ENCODE results near the gene STK24. TPM values are rescaled to one million over a fixed set of nuclear protein-coding genes. Genes with fewer than 3 reads are reported as not detected.

STK24 gene
- total RNA-seq, 2 donors from 2014 or later: 50.8 to 80.3 TPM

GRCh38 chr13:98581381-98581780 is 4.5 kb upstream of the STK24 start:
- H3K4me1 ChIP-seq (ENCODE audit: control insufficient read depth in 1 of 2, low read depth in 2 of 2): peaks cover 16 to 47% of the 10 kb centered on the region in 2 donors
- DNase-seq (ENCODE audit: low spot score) (no peak), ATAC-seq (ENCODE audit: insufficient number of reproducible peaks, low FRiP score, low read depth) (no peak)
- no peaks in the 10 kb centered on the region for H3K9me3 ChIP-seq
- H3K27me3 ChIP-seq (replicated peaks; ENCODE audit: insufficient read depth): no peaks in the 10 kb centered on the region
- TF ChIP-seq, protein P1, sequence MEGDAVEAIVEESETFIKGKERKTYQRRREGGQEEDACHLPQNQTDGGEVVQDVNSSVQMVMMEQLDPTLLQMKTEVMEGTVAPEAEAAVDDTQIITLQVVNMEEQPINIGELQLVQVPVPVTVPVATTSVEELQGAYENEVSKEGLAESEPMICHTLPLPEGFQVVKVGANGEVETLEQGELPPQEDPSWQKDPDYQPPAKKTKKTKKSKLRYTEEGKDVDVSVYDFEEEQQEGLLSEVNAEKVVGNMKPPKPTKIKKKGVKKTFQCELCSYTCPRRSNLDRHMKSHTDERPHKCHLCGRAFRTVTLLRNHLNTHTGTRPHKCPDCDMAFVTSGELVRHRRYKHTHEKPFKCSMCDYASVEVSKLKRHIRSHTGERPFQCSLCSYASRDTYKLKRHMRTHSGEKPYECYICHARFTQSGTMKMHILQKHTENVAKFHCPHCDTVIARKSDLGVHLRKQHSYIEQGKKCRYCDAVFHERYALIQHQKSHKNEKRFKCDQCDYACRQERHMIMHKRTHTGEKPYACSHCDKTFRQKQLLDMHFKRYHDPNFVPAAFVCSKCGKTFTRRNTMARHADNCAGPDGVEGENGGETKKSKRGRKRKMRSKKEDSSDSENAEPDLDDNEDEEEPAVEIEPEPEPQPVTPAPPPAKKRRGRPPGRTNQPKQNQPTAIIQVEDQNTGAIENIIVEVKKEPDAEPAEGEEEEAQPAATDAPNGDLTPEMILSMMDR (IDR thresholded peaks at IDR 0.05): no peak
- H3K4me3 ChIP-seq: no peak overlapping the region
- H3K36me3 ChIP-seq: no peaks in the 10 kb centered on the region
- H3K27ac ChIP-seq: peak overlapping the region in 1 of 2 donors; percentile 28

DNA sequence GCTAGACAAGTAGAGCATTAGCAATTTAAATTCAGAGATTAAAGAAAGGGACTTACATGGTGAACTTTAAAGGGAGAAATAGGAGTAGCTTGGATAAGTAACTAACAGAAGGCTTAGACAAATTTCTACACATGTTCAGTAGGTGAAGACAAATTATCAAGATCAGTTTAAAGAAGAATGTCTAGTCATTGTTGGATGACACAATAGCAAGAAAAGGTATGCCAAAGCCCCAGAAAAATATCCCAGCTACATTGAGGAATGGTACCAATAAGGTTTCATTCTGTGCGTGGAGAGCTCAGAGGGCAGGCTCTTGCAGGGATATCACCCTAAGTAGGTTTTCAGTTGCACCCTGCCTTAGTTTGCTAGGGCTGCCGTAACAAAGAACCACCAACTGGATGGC is 3.5 kb upstream of the STK24 start:
- no peak overlapping the region for H3K27ac ChIP-seq
- no peaks in the 10 kb centered on the region for H3K36me3 ChIP-seq
- no peak for ATAC-seq (ENCODE audit: insufficient number of reproducible peaks, low FRiP score, low read depth)
- TF ChIP-seq, protein P1 (IDR thresholded peaks at IDR 0.05): no peak
- no peaks in the 10 kb centered on the region for H3K27me3 ChIP-seq (replicated peaks; ENCODE audit: insufficient read depth)
- no peaks in the 10 kb centered on the region for H3K9me3 ChIP-seq
- no peak overlapping the region for H3K4me3 ChIP-seq
- no peak for DNase-seq (ENCODE audit: low spot score)
- peaks cover 15 to 47% of the 10 kb centered on the region in 2 donors for H3K4me1 ChIP-seq (ENCODE audit: control insufficient read depth in 1 of 2, low read depth in 2 of 2)

GRCh38 chr13:98577836-98578285 is 954 bp upstream of the STK24 start:
- H3K4me3 ChIP-seq: peak overlapping the region; percentile 91
- no peaks in the 10 kb centered on the region for H3K9me3 ChIP-seq
- H3K27me3 ChIP-seq (replicated peaks; ENCODE audit: insufficient read depth): no peaks in the 10 kb centered on the region
- DNase-seq (ENCODE audit: low spot score): no peak
- TF ChIP-seq, protein P1 (IDR thresholded peaks at IDR 0.05): no peak
- peak overlapping the region; percentile 97 to 99 for H3K27ac ChIP-seq
- no peaks in the 10 kb centered on the region for H3K36me3 ChIP-seq
- H3K4me1 ChIP-seq (ENCODE audit: control insufficient read depth in 1 of 2, low read depth in 2 of 2): peaks cover 27 to 43% of the 10 kb centered on the region in 2 donors
- ATAC-seq (ENCODE audit: insufficient number of reproducible peaks, low FRiP score, low read depth): no peak

DNA sequence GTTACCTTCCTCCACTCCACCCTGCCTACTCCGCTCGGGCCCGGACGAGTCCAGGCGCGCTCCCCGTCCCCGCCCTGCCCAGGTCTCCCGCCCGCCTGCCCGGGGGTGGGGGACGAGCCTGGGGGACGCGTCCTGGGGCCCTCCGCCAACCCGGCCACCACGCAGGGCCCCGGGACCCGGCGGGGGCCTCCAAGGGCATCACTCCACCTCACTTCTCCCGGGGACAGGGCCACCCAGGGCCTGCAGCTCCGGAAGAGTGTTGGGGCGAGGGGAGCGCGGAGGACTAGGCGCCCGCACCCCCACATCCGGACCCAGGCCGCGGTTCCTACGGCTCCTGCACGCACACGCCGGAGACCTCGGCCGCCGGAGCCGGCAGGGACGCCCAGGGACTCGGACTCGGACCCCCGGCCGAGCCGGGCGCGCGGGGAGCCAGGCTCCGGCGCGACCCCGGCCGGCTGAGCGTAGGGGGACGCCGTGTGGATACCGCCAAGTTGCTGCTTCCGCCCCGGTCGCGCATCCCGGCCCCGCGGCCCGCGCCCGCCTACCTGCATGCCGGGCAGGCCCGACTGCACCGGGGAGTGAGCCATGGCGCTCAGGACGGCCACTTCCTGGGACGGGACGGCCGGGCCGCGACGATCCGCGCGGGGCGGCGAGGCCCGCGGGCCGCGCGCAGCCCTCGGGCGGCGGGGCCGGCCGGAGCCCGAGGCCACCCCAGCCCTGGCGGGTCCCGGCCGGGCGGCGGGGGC is 534 bp downstream of the STK24 start:
- ATAC-seq (ENCODE audit: insufficient number of reproducible peaks, low FRiP score, low read depth) (peak; percentile 39), DNase-seq (ENCODE audit: low spot score) (no peak)
- H3K4me1 ChIP-seq (ENCODE audit: control insufficient read depth in 1 of 2, low read depth in 2 of 2): peaks cover 28 to 36% of the 10 kb centered on the region in 2 donors
- no peaks in the 10 kb centered on the region for H3K27me3 ChIP-seq (replicated peaks; ENCODE audit: insufficient read depth)
- TF ChIP-seq, protein P1 (IDR thresholded peaks at IDR 0.05): no peak
- H3K27ac ChIP-seq: peak overlapping the region; percentile 90 to 92
- H3K9me3 ChIP-seq: no peaks in the 10 kb centered on the region
- peak overlapping the region; percentile 98 for H3K4me3 ChIP-seq
- H3K36me3 ChIP-seq: no peaks in the 10 kb centered on the region

DNA sequence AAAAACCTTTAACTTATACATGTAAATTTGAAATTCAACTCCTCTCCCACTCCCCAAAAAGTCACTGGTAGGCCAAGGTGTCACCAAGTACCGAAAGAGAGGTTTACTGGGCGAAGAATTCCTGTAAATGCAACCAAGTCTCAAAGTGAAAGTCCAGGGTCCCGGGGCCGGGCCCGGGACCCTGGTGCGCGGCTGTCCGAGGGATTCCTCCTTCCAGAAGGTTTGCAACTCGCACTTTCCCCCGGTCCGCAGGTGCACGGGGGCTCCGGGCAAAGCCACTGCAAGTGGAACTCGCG is 1.1 kb downstream of the STK24 start:
- no peaks in the 10 kb centered on the region for H3K36me3 ChIP-seq
- no peaks in the 10 kb centered on the region for H3K27me3 ChIP-seq (replicated peaks; ENCODE audit: insufficient read depth)
- peak overlapping the region; percentile 90 to 92 for H3K27ac ChIP-seq
- no peaks in the 10 kb centered on the region for H3K9me3 ChIP-seq
- H3K4me3 ChIP-seq: peak overlapping the region; percentile 98
- no peak for ATAC-seq (ENCODE audit: insufficient number of reproducible peaks, low FRiP score, low read depth)
- TF ChIP-seq, protein P1 (IDR thresholded peaks at IDR 0.05): no peak
- peaks cover 28 to 35% of the 10 kb centered on the region in 2 donors for H3K4me1 ChIP-seq (ENCODE audit: control insufficient read depth in 1 of 2, low read depth in 2 of 2)
- DNase-seq (ENCODE audit: low spot score): no peak
